ENCODE results near the gene PAX5.

PAX5 gene

GRCh38 chr9:36825179-36825578, 208.9 kb downstream of the PAX5 start:
- DNase-seq: no peak

- DNase-seq: no peak
These were observed 210.1 kb downstream of the PAX5 start for GRCh38 chr9:36823934-36824333.

GRCh38 chr9:36823466-36823865, 210.6 kb downstream of the PAX5 start:
- no peak for DNase-seq

GRCh38 chr9:36822201-36822600, 211.9 kb downstream of the PAX5 start:
- no peak for DNase-seq

GRCh38 chr9:36820392-36820861, 213.6 kb downstream of the PAX5 start:
- DNase-seq: no peak

- DNase-seq: no peak
These were observed 214.8 kb downstream of the PAX5 start for GRCh38 chr9:36818965-36819870.

- DNase-seq: no peak
These were observed 215.7 kb downstream of the PAX5 start for GRCh38 chr9:36818242-36818938.

GRCh38 chr9:36817160-36817834, 216.8 kb downstream of the PAX5 start:
- no peak for DNase-seq

GRCh38 chr9:36816371-36816770, 217.7 kb downstream of the PAX5 start:
- no peak for DNase-seq

GRCh38 chr9:36815566-36816348, 218.3 kb downstream of the PAX5 start:
- DNase-seq: no peak

GRCh38 chr9:36815023-36815422, 219.0 kb downstream of the PAX5 start:
- no peak for DNase-seq

GRCh38 chr9:36813154-36813553, 220.9 kb downstream of the PAX5 start:
- no peak for DNase-seq

GRCh38 chr9:36812556-36812955, 221.5 kb downstream of the PAX5 start:
- DNase-seq: no peak

GRCh38 chr9:36808251-36808650, 225.8 kb downstream of the PAX5 start:
- no peak for DNase-seq

GRCh38 chr9:36803961-36804360, 230.1 kb downstream of the PAX5 start:
- no peak for DNase-seq

- no peak for DNase-seq
These were observed 231.7 kb downstream of the PAX5 start for GRCh38 chr9:36802201-36802920.

GRCh38 chr9:36800455-36800854, 233.6 kb downstream of the PAX5 start:
- DNase-seq: no peak

- DNase-seq: no peak
These were observed 235.6 kb downstream of the PAX5 start for GRCh38 chr9:36798350-36799065.

- DNase-seq: no peak
These were observed 236.4 kb downstream of the PAX5 start for GRCh38 chr9:36797471-36798220.

- DNase-seq: no peak
These were observed 237.2 kb downstream of the PAX5 start for GRCh38 chr9:36796671-36797419.

Data from NCI-H2107 (cell line).